A549 (cell line): ENCODE data around the gene AFF3. TPM values are rescaled to one million over a fixed set of nuclear protein-coding genes. Genes with fewer than 3 reads are reported as not detected.

Experiments
- ATAC-seq, 2 experiments: fragments of 200-7000 bp in 1 of 2; fragments of >200 bp in 1 of 2; cut with Nextera tagmentation in 1 of 2; cut with Tn5 transposase in 1 of 2; 3 replicates each; pipeline versions ENCODE4 v1.8.0 to v1.9.1; 2018 to 2020; ENCODE audit warnings: mild to moderate bottlenecking in 1 of 2, moderate library complexity in 1 of 2
- CTCF ChIA-PET: fragments of 300-600 bp; sonication (Branson Sonifier 250); formaldehyde crosslinking; extraction: SDS; loops from one replicate; lab custom pipeline; 2021; ENCODE audit warnings: antibody characterized with exemption, inconsistent platforms; lab: Yijun Ruan, JAX
- POLR2A ChIA-PET: fragments of 350-600 bp; formaldehyde crosslinking; extraction: SDS; loops from one replicate; lab custom pipeline; 2021; ENCODE audit warnings: antibody characterized with exemption, inconsistent platforms; lab: Yijun Ruan, JAX
- DNase-seq, 2 experiments: peaks; one replicate each; pipeline versions ENCODE4 v3.0.0 to v3.0.0-alpha.2; 2011 to 2016; ENCODE audit warnings: low read depth in 1 of 2, low spot score in 1 of 2
- FAIRE-seq: peaks from 2 replicates; lab custom pipeline; 2011; peaks lifted over from hg19 to GRCh38; lab: Jason Lieb, UNC
- H3K27ac ChIP-seq, 2 experiments: fragments of >200 bp; sonication (Bioruptor Twin); formaldehyde crosslinking; 3 replicates each; pipeline ENCODE4 v1.5.1; 2016 to 2017
- H3K4me1 ChIP-seq: fragments of >200 bp; sonication (Bioruptor Twin); formaldehyde crosslinking; 3 replicates; pipeline ENCODE4 v1.6.1; 2016
- H3K4me2 ChIP-seq: fragments of >200 bp; sonication (Bioruptor Twin); formaldehyde crosslinking; 3 replicates; pipeline ENCODE4 v1.6.1; 2016
- H3K4me3 ChIP-seq: fragments of >200 bp; sonication (Bioruptor Twin); formaldehyde crosslinking; 3 replicates; pipeline ENCODE4 v1.5.1; 2016
- H3K9me3 ChIP-seq: fragments of >200 bp; sonication (Bioruptor Twin); formaldehyde crosslinking; 3 replicates; pipeline ENCODE4 v1.6.1; 2016
- ATOH8 ChIP-seq: fragments of 250-450 bp; sonication (Bioruptor Pico); IDR thresholded peaks from 2 replicates; pipeline ENCODE4 v1.5.0; 2020; ENCODE audit warnings: low read depth, mild to moderate bottlenecking, moderate library complexity
- BCL3 ChIP-seq: fragments of >200 bp; sonication (Bioruptor Twin); formaldehyde crosslinking; IDR thresholded peaks from 3 replicates; pipeline ENCODE4 v1.6.1; 2016
- CEBPB ChIP-seq, 2 experiments: fragments of >200 bp in 1 of 2; sonication (Bioruptor Twin) in 1 of 2; formaldehyde crosslinking in 1 of 2; IDR thresholded peaks; 2 replicates each; pipeline ENCODE4 v1.6.1; 2012 to 2016
- CHD2 ChIP-seq: fragments of 150-350 bp; IDR thresholded peaks from 2 replicates; pipeline ENCODE4 v1.6.1; 2014; ENCODE audit warnings: low read length; ENCODE audit not compliant: partially characterized antibody
- ESRRA ChIP-seq: fragments of 150-350 bp; IDR thresholded peaks from 2 replicates; pipeline ENCODE4 v1.6.1; 2014; ENCODE audit warnings: mild to moderate bottlenecking, low read length, borderline replicate concordance
- GATA3 ChIP-seq: IDR thresholded peaks from 2 replicates; pipeline ENCODE4 v1.6.1; 2012; ENCODE audit warnings: borderline replicate concordance
- HEYL ChIP-seq: fragments of 250-450 bp; sonication (Bioruptor Pico); IDR thresholded peaks from 2 replicates; pipeline ENCODE4 v1.8.0; 2021; ENCODE audit warnings: mild to moderate bottlenecking, moderate library complexity
- HOXA7 ChIP-seq: fragments of 250-450 bp; sonication (Bioruptor Pico); IDR thresholded peaks from 2 replicates; pipeline ENCODE4 v1.5.0; 2020; ENCODE audit warnings: mild to moderate bottlenecking, moderate library complexity
- JUNB ChIP-seq: fragments of >200 bp; sonication (Bioruptor Twin); formaldehyde crosslinking; IDR thresholded peaks from 2 replicates; pipeline ENCODE4 v1.6.1; 2016
- KDM5A ChIP-seq: fragments of 200-600 bp; sonication (generic); IDR thresholded peaks from 2 replicates; pipeline ENCODE4 v1.6.1; 2016; ENCODE audit warnings: antibody characterized with exemption, mild to moderate bottlenecking
- RAD21 ChIP-seq, 2 experiments: fragments of >200 bp in 1 of 2; sonication (Bioruptor Twin) in 1 of 2; formaldehyde crosslinking in 1 of 2; IDR thresholded peaks in 1 of 2; conservative IDR thresholded peaks in 1 of 2; 2 replicates in 1 of 2; 3 replicates in 1 of 2; pipeline ENCODE4 v1.6.1; 2012 to 2018; ENCODE audit warnings: inconsistent platforms in 1 of 2
- RARB ChIP-seq: fragments of 250-450 bp; sonication (Bioruptor Pico); IDR thresholded peaks from 2 replicates; pipeline ENCODE4 v1.8.0; 2021; ENCODE audit warnings: mild to moderate bottlenecking, moderate library complexity
- REST ChIP-seq: fragments of 200-600 bp; sonication (generic); IDR thresholded peaks from 2 replicates; pipeline ENCODE4 v1.6.1; 2016; ENCODE audit warnings: antibody characterized with exemption, mild to moderate bottlenecking, moderate library complexity
- RFX5 ChIP-seq: fragments of 450-650 bp; IDR thresholded peaks from 2 replicates; pipeline ENCODE4 v1.7.1; 2014; ENCODE audit warnings: antibody characterized with exemption, mild to moderate bottlenecking, moderate library complexity
- TFCP2L1 ChIP-seq: fragments of 250-450 bp; sonication (Bioruptor Pico); IDR thresholded peaks from 2 replicates; pipeline ENCODE4 v1.5.0; 2021; ENCODE audit warnings: mild to moderate bottlenecking
- USF2 ChIP-seq: fragments of 450-650 bp; IDR thresholded peaks from 2 replicates; pipeline ENCODE4 v1.6.1; 2014; ENCODE audit warnings: antibody characterized with exemption
- ZSCAN20 ChIP-seq: fragments of 250-450 bp; sonication (Bioruptor Pico); IDR thresholded peaks from 2 replicates; pipeline ENCODE4 v1.8.0; 2022; ENCODE audit warnings: mild to moderate bottlenecking, moderate library complexity
- WGBS: methylation state at CpG from one replicate; pipeline ENCODE4 v1.1.6; 2017; ENCODE audit errors: missing lambda C conversion rate; 5-methylcytosine and 5-hydroxymethylcytosine counted together
- polyA plus RNA-seq, 4 experiments: library from polyadenylated mRNA; depleted of rRNA in 3 of 4; stranded (reverse); fragments of >200 nt; fragmentation: RNase III in 1 of 4; extraction: RNeasy Plus Mini Kit Qiagen cat#74134 plus additional on column Dnase treatment in 1 of 4; gene quantifications; 2 replicates in 3 of 4; 3 replicates in 1 of 4; pipeline ENCODE4 v1.2.3, GENCODE V29; 2011 to 2017

AFF3 gene
- polyA plus RNA-seq, 2 of the 4 experiments (the other 2 are of a cell fraction) = not detected

GRCh38 chr2:100006516-100006915 is 135.9 kb downstream of the AFF3 start:
- no peaks in the 10 kb centered on the region for H3K4me1 ChIP-seq
- FAIRE-seq = no peak
- no peak for TF ChIP-seq CHD2
- no peak for TF ChIP-seq TFCP2L1
- TF ChIP-seq ESRRA = no peak
- no peak for TF ChIP-seq BCL3
- TF ChIP-seq ZSCAN20 (CRISPR knock-in tag) = no peak
- no peak for TF ChIP-seq CEBPB (IDR thresholded peaks at IDR 0.05)
- TF ChIP-seq ATOH8 (CRISPR knock-in tag) = no peak
- TF ChIP-seq RARB = no peak
- no peak for TF ChIP-seq HOXA7 (CRISPR knock-in tag)
- no peak for TF ChIP-seq REST
- TF ChIP-seq GATA3 = no peak
- TF ChIP-seq, all 56 proteins: peak for 0
- ChIA-PET CTCF (no interaction called here), POLR2A (no interaction called here)
- no peak overlapping the region for H3K4me3 ChIP-seq
- ATAC-seq (no peak), DNase-seq (no peak)
- H3K4me2 ChIP-seq = no peak overlapping the region
- 48% methylated on average over 7 of the region's 12 CpGs for WGBS
- H3K9me3 ChIP-seq = no peaks in the 10 kb centered on the region
- H3K27ac ChIP-seq = no peak overlapping the region

GRCh38 chr2:100004959-100005387 is 137.4 kb downstream of the AFF3 start:
- no peaks in the 10 kb centered on the region for H3K9me3 ChIP-seq
- no peak for TF ChIP-seq ESRRA
- TF ChIP-seq RFX5 = no peak
- TF ChIP-seq, all 56 proteins: peak for 0
- WGBS = 50% methylated on average over 2 of the region's 2 CpGs
- no peak for DNase-seq
- POLR2A ChIA-PET = no interaction called here
- ATAC-seq = no peak
- no peak overlapping the region for H3K27ac ChIP-seq
- no peak overlapping the region for H3K4me3 ChIP-seq
- FAIRE-seq = no peak
- CTCF ChIA-PET = no interaction called here
- no peak overlapping the region for H3K4me2 ChIP-seq
- H3K4me1 ChIP-seq = no peaks in the 10 kb centered on the region

- Histone ChIP-seq H3K4me1 (no peaks in the 10 kb centered on the region), H3K27ac (no peak overlapping the region), H3K9me3 (no peaks in the 10 kb centered on the region), H3K4me3 (no peak overlapping the region), H3K4me2 (no peak overlapping the region)
- ATAC-seq (no peak), FAIRE-seq (no peak), DNase-seq (no peak)
- ChIA-PET CTCF (interaction anchor here (0.6 kb wide), 1 partner anchor 49 kb away, joined by 3 read pairs; no protein-coding TSS in a partner anchor), POLR2A (no interaction called here)
- TF ChIP-seq RAD21 (conservative IDR thresholded peaks at IDR 0.05 in 1 of 2, IDR thresholded peaks at IDR 0.05 in 1 of 2) (no peak), JUNB (no peak)
- WGBS = 9% methylated on average over 3 of the region's 3 CpGs
Measured at GRCh38 chr2:100004348-100004884, 138.0 kb downstream of the AFF3 start.

- H3K9me3 ChIP-seq = no peaks in the 10 kb centered on the region
- WGBS = 23% methylated on average over 6 of the region's 6 CpGs
- H3K4me1 ChIP-seq = no peaks in the 10 kb centered on the region
- no peak overlapping the region for H3K4me3 ChIP-seq
- ChIA-PET CTCF (no interaction called here), POLR2A (no interaction called here)
- ATAC-seq (no peak), FAIRE-seq (no peak), DNase-seq (no peak)
- no peak overlapping the region for H3K27ac ChIP-seq
- no peak for TF ChIP-seq GATA3
- no peak for TF ChIP-seq KDM5A
- no peak for TF ChIP-seq HEYL (CRISPR knock-in tag)
- no peak for TF ChIP-seq USF2
- no peak overlapping the region for H3K4me2 ChIP-seq
Measured at GRCh38 chr2:100002059-100002458, 140.3 kb downstream of the AFF3 start.
